ENCODE measurements around the gene FGFR1OP2. TPM values are rescaled to one million over a fixed set of nuclear protein-coding genes. Genes with fewer than 3 reads are reported as not detected.

The FGFR1OP2 gene
- total RNA-seq, 1 donor from 2014 or later: 33.9 TPM

DNA sequence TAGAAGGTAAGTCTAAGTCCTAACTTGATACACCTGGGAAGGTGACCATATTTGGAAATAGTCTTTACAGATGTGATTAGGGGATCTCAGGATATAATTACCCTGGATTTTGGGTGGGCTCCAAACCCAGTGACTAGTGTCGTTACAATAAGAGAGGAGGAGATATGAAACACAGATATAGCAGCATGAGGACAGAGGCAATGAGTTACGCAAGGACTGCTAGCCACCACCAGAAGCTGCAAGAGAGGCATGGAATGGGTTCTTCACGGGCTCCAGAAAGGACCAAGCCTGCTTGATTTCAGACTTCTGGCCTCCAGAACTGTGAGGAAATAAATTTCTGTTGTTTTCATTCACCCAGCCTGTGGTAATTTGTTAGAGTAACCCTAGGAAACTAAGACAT lies 28.6 kb downstream of the FGFR1OP2 start:
- H3K36me3 ChIP-seq: peaks cover 64% of the 10 kb centered on the region
- TF ChIP-seq, protein P1, sequence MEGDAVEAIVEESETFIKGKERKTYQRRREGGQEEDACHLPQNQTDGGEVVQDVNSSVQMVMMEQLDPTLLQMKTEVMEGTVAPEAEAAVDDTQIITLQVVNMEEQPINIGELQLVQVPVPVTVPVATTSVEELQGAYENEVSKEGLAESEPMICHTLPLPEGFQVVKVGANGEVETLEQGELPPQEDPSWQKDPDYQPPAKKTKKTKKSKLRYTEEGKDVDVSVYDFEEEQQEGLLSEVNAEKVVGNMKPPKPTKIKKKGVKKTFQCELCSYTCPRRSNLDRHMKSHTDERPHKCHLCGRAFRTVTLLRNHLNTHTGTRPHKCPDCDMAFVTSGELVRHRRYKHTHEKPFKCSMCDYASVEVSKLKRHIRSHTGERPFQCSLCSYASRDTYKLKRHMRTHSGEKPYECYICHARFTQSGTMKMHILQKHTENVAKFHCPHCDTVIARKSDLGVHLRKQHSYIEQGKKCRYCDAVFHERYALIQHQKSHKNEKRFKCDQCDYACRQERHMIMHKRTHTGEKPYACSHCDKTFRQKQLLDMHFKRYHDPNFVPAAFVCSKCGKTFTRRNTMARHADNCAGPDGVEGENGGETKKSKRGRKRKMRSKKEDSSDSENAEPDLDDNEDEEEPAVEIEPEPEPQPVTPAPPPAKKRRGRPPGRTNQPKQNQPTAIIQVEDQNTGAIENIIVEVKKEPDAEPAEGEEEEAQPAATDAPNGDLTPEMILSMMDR (IDR thresholded peaks at IDR 0.05; ENCODE audit: borderline replicate concordance): no peak

DNA sequence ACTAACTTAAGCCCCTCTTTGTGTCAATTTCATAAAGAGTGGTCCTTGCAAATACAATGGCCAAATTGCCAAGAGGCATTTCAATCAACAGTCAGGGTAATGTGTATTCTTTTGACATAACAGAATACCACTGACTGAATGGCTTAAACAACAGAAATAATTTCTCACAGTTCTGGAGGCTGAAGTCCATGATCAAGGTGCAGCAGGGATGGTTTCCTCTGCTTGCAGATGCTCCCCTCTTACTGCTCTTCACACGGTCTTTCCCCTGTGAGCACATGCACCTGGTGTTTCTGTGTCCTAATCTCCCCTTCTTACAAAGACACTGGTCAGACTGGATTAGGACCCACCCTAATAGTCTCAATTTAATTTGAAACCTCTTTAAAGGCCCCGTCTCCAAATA lies 31.9 kb downstream of the FGFR1OP2 start:
- intact Hi-C loops (cut with micrococcal nuclease): no loop called here
- peaks cover 69% of the 10 kb centered on the region for H3K36me3 ChIP-seq
- DNase-seq: no peak

More for the DNA sequence above, 28.6 kb downstream of the FGFR1OP2 start:
- Histone ChIP-seq H3K4me3 (no peak overlapping the region), H3K9me3 (replicated peaks) (no peaks in the 10 kb centered on the region), H3K27ac (replicated peaks) (no peak overlapping the region), H3K27me3 (ENCODE audit: low read depth) (no peaks in the 10 kb centered on the region), H3K4me1 (no peaks in the 10 kb centered on the region)
- intact Hi-C loops (cut with micrococcal nuclease): no loop called here
- DNase-seq: no peak

DNA sequence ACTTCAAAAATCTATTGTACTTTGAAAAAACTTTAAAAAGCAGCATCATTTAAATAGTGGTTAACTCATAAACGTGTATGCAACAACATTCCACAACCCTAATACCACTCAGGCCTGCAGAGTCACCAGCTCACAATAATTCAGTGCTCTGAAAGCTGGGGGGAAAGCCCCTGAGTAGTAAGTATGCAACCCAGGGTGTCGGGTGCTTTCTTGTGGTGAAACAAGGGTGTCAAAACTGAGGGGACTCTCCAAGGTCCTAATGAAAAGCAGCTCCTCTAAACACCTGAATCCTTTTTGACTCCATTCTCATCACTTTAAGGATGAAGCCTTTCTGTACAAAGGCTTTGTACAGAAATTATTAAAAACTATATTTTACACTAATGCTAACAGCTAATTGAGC lies 33.7 kb downstream of the FGFR1OP2 start:
- TF ChIP-seq, protein P1 (IDR thresholded peaks at IDR 0.05; ENCODE audit: borderline replicate concordance): no peak
- intact Hi-C loops (cut with micrococcal nuclease): no loop called here
- Histone ChIP-seq H3K27me3 (ENCODE audit: low read depth) (no peaks in the 10 kb centered on the region), H3K4me1 (no peaks in the 10 kb centered on the region), H3K9me3 (replicated peaks) (no peaks in the 10 kb centered on the region), H3K36me3 (peaks cover 79% of the 10 kb centered on the region), H3K4me3 (no peak overlapping the region), H3K27ac (replicated peaks) (no peak overlapping the region)
- DNase-seq: no peak

More for the DNA sequence above, 31.9 kb downstream of the FGFR1OP2 start:
- Histone ChIP-seq H3K9me3 (replicated peaks) (no peaks in the 10 kb centered on the region), H3K27me3 (ENCODE audit: low read depth) (no peaks in the 10 kb centered on the region), H3K4me3 (no peak overlapping the region), H3K27ac (replicated peaks) (no peak overlapping the region), H3K4me1 (no peaks in the 10 kb centered on the region)
- TF ChIP-seq, protein P1 (IDR thresholded peaks at IDR 0.05; ENCODE audit: borderline replicate concordance): no peak

DNA sequence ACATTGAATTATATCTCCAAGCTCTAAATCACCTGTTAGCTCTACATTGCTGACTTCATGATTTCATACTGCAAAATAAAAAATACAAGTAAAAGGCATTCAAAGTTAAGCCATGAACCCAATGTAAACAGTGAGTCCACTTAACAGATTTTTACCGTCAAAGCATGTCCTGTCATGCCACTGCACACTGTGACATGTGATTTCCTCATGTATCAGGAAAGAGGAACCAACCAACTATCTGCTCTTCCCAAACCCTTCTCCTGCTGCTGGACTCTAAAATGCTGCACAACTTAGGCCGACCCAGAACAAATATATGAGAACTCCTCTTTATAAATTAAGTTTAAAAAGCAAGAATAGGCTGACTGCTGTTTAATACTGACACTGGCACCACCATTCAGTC lies 38.4 kb downstream of the FGFR1OP2 start:
- no peak for DNase-seq
- H3K27ac ChIP-seq (replicated peaks): no peak overlapping the region
- intact Hi-C loops (cut with micrococcal nuclease): no loop called here

DNA sequence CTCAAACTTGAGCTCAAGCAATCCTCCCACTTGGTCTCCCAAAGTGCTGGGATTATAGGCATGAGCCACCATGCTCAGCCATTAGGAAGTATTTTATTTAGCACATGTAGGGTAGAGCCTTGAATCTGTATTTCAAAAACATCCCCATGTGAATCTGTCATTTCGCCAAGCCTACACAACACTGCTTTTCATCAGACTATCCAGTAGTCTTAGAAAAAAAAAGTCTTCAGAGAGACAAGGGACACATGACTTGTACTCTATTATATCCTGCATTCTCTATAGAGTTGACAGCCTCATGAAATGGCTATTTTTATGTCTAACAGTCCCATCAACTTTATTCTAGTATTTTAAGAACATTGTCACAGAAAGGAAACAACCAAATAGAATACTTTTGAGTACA lies 40.5 kb downstream of the FGFR1OP2 start:
- Histone ChIP-seq H3K9me3 (replicated peaks) (no peaks in the 10 kb centered on the region), H3K4me1 (peaks cover 3% of the 10 kb centered on the region), H3K4me3 (no peak overlapping the region), H3K36me3 (peaks cover 68% of the 10 kb centered on the region), H3K27me3 (ENCODE audit: low read depth) (no peaks in the 10 kb centered on the region), H3K27ac (replicated peaks) (no peak overlapping the region)
- DNase-seq: no peak
- TF ChIP-seq, protein P1 (IDR thresholded peaks at IDR 0.05; ENCODE audit: borderline replicate concordance): no peak
- intact Hi-C loops (cut with micrococcal nuclease): no loop called here

More for the DNA sequence above, 38.4 kb downstream of the FGFR1OP2 start:
- Histone ChIP-seq H3K4me3 (no peak overlapping the region), H3K27me3 (ENCODE audit: low read depth) (no peaks in the 10 kb centered on the region), H3K4me1 (peaks cover 3% of the 10 kb centered on the region), H3K36me3 (peaks cover 70% of the 10 kb centered on the region), H3K9me3 (replicated peaks) (no peaks in the 10 kb centered on the region)
- TF ChIP-seq, protein P1 (IDR thresholded peaks at IDR 0.05; ENCODE audit: borderline replicate concordance): no peak

Data from left ventricle myocardium inferior (tissue), 1 donor.